HepG2 (cell line): ENCODE data around the gene SOX9. TPM values are rescaled to one million over a fixed set of nuclear protein-coding genes. Genes with fewer than 3 reads are reported as not detected.

Experiments
- CENPT ChIP-seq: sonication (generic); formaldehyde crosslinking; IDR thresholded peaks from 2 replicates; pipeline ENCODE4 v1.8.0; 2022; ENCODE audit warnings: low read depth, mild to moderate bottlenecking, moderate library complexity, missing genetic modification reagents
- GTF3A ChIP-seq: sonication (generic); formaldehyde crosslinking; conservative IDR thresholded peaks from 2 replicates; pipeline ENCODE4 v1.4.0; 2020; ENCODE audit warnings: mild to moderate bottlenecking, missing genetic modification reagents
- KDM5A ChIP-seq: fragments of 200-600 bp; sonication (generic); IDR thresholded peaks from 2 replicates; pipeline ENCODE4 v1.7.0; 2018; ENCODE audit warnings: antibody characterized with exemption, mild to moderate bottlenecking, low read length, borderline replicate concordance
- RAD51 ChIP-seq: fragments of 450-650 bp; IDR thresholded peaks from 2 replicates; pipeline ENCODE4 v1.6.1; 2016; ENCODE audit warnings: borderline replicate concordance
- SOX6 ChIP-seq, 2 experiments: fragments of 450-650 bp in 1 of 2; sonication (generic) in 1 of 2; formaldehyde crosslinking in 1 of 2; IDR thresholded peaks; 2 replicates each; pipeline versions ENCODE4 v1.4.0 to v1.6.1; 2017 to 2020; ENCODE audit warnings: antibody characterized with exemption in 1 of 2, mild to moderate bottlenecking in 1 of 2, missing genetic modification reagents in 1 of 2
- SRSF1 ChIP-seq: fragments of 200-400 bp; formaldehyde crosslinking; optimal IDR thresholded peaks from 2 replicates; pipeline ENCODE3; 2017; ENCODE audit warnings: mild to moderate bottlenecking, low read depth, low read length, moderate library complexity
- TEAD3 ChIP-seq: optimal IDR thresholded peaks from 2 replicates; pipeline ENCODE3; 2016; ENCODE audit warnings: borderline replicate concordance
- ZNF160 ChIP-seq: sonication (generic); formaldehyde crosslinking; IDR thresholded peaks from 2 replicates; pipeline ENCODE4 v1.8.0; 2022; ENCODE audit warnings: mild to moderate bottlenecking, inconsistent platforms, missing genetic modification reagents
- ZNF296 ChIP-seq: sonication (generic); formaldehyde crosslinking; conservative IDR thresholded peaks from 2 replicates; pipeline ENCODE4 v1.5.0; 2020; ENCODE audit warnings: mild to moderate bottlenecking, missing genetic modification reagents
- ZNF468 ChIP-seq: sonication (generic); formaldehyde crosslinking; IDR thresholded peaks from 2 replicates; pipeline ENCODE4 v1.8.0; 2022; ENCODE audit warnings: mild to moderate bottlenecking, moderate library complexity, missing genetic modification reagents
- ZNF737 ChIP-seq: sonication (generic); formaldehyde crosslinking; IDR thresholded peaks from 2 replicates; pipeline ENCODE4 v1.5.0; 2020; ENCODE audit warnings: missing genetic modification reagents, mild to moderate bottlenecking, borderline replicate concordance
- polyA plus RNA-seq, 8 experiments: library from polyadenylated mRNA; depleted of rRNA in 3 of 8; stranded (reverse) in 7 of 8; unstranded in 1 of 8; fragments of >200 nt; fragmentation: Illumina TruSeq in 4 of 8; extraction: Trizol in 4 of 8; gene quantifications; 2 replicates each; pipeline versions ENCODE4 v1.2.1 to v1.2.3, GENCODE V29; 2011 to 2016; ENCODE audit warnings: low read depth in 4 of 8, missing spikeins in 1 of 8, mixed read lengths in 1 of 8; ENCODE audit not compliant: insufficient read depth in 1 of 8
- total RNA-seq, 5 experiments: library from RNA; depleted of rRNA; stranded (reverse); fragments of >200 nt; fragmentation: Illumina TruSeq; extraction: Trizol; gene quantifications; 2 replicates each; pipeline ENCODE4 v1.2.3, GENCODE V29; 2016; ENCODE audit warnings: low read depth in 1 of 5
- TF ChIP-seq, protein P1 (sequence below): sonication (generic); formaldehyde crosslinking; IDR thresholded peaks from 2 replicates; pipeline ENCODE4 v1.4.0; 2020; ENCODE audit warnings: mild to moderate bottlenecking, missing genetic modification reagents, borderline replicate concordance
- TF ChIP-seq, protein P2 (sequence below): sonication (generic); formaldehyde crosslinking; IDR thresholded peaks from 2 replicates; pipeline ENCODE4 v1.5.1; 2020; ENCODE audit warnings: mild to moderate bottlenecking, missing genetic modification reagents, borderline replicate concordance
- TF ChIP-seq, protein P3 (sequence below): sonication (generic); formaldehyde crosslinking; IDR thresholded peaks from 2 replicates; pipeline ENCODE4 v1.4.0; 2020; ENCODE audit warnings: missing genetic modification reagents
- TF ChIP-seq, protein P4 (sequence below): sonication (generic); formaldehyde crosslinking; IDR thresholded peaks from 2 replicates; pipeline ENCODE4 v1.4.0; 2020; ENCODE audit warnings: missing genetic modification reagents
- TF ChIP-seq, protein P5 (sequence below): sonication (generic); formaldehyde crosslinking; IDR thresholded peaks from 2 replicates; pipeline ENCODE4 v1.4.0; 2020; ENCODE audit warnings: missing genetic modification reagents, low read depth, mild to moderate bottlenecking, borderline replicate concordance

SOX9 gene
- total and polyA plus RNA-seq, 2 of the 13 experiments (the other 11 are each of a cell fraction or from before 2014, with no cell fraction given) = 16.1 to 27.6 TPM

DNA sequence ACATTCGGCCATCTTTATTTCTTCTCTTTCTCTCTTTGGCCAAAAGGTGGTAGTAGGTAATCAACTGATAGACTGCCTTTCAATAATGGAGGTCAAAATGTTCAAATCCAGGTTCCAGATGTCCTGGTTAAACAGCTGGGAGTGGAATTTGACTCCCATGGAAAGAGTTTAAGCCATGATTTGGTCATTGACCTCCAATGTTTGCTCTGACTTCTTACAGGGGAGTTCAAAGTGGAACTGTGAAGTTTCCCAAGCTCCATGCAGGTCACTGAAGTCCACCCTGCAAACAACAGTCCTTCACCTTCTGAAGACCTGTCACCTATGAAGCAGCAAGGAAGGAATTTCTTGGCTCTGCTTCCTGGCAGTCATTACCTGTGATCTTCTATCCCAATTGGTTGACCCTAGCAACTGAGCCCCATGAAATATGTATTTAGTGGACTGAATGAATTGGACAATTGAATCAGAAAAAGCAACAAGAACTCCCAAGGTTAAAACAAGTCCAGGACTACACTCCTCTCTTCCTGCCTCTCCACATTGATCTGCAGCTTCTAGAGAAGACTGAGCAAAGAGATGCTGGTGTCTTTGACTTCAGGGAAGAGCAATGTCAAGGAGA is 28.0 kb upstream of the SOX9 start (continued):
- TF ChIP-seq, protein P1, sequence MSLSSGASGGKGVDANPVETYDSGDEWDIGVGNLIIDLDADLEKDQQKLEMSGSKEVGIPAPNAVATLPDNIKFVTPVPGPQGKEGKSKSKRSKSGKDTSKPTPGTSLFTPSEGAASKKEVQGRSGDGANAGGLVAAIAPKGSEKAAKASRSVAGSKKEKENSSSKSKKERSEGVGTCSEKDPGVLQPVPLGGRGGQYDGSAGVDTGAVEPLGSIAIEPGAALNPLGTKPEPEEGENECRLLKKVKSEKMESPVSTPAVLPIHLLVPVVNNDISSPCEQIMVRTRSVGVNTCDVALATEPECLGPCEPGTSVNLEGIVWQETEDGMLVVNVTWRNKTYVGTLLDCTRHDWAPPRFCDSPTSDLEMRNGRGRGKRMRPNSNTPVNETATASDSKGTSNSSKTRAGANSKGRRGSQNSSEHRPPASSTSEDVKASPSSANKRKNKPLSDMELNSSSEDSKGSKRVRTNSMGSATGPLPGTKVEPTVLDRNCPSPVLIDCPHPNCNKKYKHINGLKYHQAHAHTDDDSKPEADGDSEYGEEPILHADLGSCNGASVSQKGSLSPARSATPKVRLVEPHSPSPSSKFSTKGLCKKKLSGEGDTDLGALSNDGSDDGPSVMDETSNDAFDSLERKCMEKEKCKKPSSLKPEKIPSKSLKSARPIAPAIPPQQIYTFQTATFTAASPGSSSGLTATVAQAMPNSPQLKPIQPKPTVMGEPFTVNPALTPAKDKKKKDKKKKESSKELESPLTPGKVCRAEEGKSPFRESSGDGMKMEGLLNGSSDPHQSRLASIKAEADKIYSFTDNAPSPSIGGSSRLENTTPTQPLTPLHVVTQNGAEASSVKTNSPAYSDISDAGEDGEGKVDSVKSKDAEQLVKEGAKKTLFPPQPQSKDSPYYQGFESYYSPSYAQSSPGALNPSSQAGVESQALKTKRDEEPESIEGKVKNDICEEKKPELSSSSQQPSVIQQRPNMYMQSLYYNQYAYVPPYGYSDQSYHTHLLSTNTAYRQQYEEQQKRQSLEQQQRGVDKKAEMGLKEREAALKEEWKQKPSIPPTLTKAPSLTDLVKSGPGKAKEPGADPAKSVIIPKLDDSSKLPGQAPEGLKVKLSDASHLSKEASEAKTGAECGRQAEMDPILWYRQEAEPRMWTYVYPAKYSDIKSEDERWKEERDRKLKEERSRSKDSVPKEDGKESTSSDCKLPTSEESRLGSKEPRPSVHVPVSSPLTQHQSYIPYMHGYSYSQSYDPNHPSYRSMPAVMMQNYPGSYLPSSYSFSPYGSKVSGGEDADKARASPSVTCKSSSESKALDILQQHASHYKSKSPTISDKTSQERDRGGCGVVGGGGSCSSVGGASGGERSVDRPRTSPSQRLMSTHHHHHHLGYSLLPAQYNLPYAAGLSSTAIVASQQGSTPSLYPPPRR (CRISPR knock-in tag) = peak; percentile 97
- TF ChIP-seq KDM5A (no peak), ZNF160 (CRISPR knock-in tag) (no peak), SOX6 (IDR thresholded peaks at IDR 0.05) (no peak), SOX6 (CRISPR knock-in tag; IDR thresholded peaks at IDR 0.05) (peak; percentile 96), ZNF296 (CRISPR knock-in tag) (no peak), GTF3A (CRISPR knock-in tag) (no peak), RAD51 (no peak), CENPT (CRISPR knock-in tag) (no peak), SRSF1 (no peak), TEAD3 (CRISPR knock-in tag) (peak; percentile 91), ZNF468 (CRISPR knock-in tag) (no peak), ZNF737 (CRISPR knock-in tag) (no peak)
- TF ChIP-seq, protein P2, sequence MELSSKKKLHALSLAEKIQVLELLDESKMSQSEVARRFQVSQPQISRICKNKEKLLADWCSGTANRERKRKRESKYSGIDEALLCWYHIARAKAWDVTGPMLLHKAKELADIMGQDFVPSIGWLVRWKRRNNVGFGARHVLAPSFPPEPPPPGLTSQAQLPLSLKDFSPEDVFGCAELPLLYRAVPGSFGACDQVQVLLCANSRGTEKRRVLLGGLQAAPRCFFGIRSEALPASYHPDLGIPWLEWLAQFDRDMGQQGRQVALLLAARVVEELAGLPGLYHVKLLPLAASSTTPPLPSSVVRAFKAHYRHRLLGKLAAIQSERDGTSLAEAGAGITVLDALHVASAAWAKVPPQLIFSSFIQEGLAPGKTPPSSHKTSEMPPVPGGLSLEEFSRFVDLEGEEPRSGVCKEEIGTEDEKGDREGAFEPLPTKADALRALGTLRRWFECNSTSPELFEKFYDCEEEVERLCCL (CRISPR knock-in tag) = no peak
- TF ChIP-seq, protein P3, sequence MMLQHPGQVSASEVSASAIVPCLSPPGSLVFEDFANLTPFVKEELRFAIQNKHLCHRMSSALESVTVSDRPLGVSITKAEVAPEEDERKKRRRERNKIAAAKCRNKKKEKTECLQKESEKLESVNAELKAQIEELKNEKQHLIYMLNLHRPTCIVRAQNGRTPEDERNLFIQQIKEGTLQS = no peak
- TF ChIP-seq, protein P4, sequence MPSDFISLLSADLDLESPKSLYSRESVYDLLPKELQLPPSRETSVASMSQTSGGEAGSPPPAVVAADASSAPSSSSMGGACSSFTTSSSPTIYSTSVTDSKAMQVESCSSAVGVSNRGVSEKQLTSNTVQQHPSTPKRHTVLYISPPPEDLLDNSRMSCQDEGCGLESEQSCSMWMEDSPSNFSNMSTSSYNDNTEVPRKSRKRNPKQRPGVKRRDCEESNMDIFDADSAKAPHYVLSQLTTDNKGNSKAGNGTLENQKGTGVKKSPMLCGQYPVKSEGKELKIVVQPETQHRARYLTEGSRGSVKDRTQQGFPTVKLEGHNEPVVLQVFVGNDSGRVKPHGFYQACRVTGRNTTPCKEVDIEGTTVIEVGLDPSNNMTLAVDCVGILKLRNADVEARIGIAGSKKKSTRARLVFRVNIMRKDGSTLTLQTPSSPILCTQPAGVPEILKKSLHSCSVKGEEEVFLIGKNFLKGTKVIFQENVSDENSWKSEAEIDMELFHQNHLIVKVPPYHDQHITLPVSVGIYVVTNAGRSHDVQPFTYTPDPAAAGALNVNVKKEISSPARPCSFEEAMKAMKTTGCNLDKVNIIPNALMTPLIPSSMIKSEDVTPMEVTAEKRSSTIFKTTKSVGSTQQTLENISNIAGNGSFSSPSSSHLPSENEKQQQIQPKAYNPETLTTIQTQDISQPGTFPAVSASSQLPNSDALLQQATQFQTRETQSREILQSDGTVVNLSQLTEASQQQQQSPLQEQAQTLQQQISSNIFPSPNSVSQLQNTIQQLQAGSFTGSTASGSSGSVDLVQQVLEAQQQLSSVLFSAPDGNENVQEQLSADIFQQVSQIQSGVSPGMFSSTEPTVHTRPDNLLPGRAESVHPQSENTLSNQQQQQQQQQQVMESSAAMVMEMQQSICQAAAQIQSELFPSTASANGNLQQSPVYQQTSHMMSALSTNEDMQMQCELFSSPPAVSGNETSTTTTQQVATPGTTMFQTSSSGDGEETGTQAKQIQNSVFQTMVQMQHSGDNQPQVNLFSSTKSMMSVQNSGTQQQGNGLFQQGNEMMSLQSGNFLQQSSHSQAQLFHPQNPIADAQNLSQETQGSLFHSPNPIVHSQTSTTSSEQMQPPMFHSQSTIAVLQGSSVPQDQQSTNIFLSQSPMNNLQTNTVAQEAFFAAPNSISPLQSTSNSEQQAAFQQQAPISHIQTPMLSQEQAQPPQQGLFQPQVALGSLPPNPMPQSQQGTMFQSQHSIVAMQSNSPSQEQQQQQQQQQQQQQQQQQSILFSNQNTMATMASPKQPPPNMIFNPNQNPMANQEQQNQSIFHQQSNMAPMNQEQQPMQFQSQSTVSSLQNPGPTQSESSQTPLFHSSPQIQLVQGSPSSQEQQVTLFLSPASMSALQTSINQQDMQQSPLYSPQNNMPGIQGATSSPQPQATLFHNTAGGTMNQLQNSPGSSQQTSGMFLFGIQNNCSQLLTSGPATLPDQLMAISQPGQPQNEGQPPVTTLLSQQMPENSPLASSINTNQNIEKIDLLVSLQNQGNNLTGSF (CRISPR knock-in tag) = no peak
- TF ChIP-seq, protein P5, sequence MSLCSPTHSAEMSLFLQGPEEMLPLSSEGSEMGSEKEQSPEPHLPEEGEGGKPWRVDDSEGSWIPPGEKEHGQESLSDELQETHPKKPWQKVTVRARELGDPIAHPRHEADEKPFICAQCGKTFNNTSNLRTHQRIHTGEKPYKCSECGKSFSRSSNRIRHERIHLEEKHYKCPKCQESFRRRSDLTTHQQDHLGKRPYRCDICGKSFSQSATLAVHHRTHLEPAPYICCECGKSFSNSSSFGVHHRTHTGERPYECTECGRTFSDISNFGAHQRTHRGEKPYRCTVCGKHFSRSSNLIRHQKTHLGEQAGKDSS (CRISPR knock-in tag) = 0 out of 2 replicates have a peak, but pooled peaks have one; percentile 34
